ENCODE results near the gene CRISPLD2.

DNA sequence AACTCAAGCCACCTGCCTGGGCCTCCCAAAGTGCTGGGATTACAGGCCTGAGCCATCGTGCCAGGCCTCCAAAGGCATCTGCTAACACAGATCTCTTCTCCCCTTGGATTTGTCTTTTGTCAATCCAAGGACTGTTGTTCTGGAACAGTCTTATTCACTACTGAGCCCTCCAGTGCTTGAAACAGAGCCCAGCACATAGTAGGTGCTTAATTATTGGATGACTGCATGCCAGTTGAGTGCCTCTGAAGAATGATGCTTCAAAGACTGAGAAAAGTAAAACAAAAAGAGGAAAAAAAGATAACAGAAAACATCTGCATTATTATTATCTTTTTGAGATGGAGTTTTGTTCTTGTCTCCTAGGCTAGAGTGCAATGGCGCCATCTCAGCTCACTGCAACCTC lies 1.7 kb upstream of the CRISPLD2 start:
- TF ChIP-seq POLR2A (IDR thresholded peaks at IDR 0.05) (no peak), CTCF (IDR thresholded peaks at IDR 0.05) (no peak)

All from body of pancreas (tissue), 4 donors.